Smooth muscle cell of the brain vasculature (primary cell): ENCODE results near the gene NRARP.

Source experiments
- DNase-seq: peaks from one replicate; pipeline ENCODE4 v3.0.0-alpha.2; 2012; ENCODE audit warnings: low read depth, low spot score

NRARP gene

DNA sequence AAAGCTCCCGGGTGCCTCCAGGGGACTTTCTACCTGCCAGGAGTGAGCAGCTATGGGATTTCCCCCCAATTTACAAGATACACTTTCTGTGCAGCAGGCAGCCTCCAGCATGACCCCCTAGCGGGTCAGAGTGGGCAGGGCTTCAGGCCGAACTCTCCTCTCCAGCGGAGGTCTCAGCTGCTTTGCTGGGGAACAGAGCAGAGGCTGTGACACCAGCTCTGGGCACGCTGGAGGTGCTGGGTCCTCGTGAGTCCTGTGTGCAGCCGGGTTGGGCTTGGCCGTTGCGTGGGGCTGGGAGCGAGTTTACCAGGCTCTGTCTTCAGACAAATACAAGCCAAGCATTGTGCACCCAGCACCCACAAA is 2.9 kb downstream of the NRARP start:
- no peak for DNase-seq

- no peak for DNase-seq
Observed at GRCh38 chr9:137298401-137299202, 3.5 kb downstream of the NRARP start.

DNA sequence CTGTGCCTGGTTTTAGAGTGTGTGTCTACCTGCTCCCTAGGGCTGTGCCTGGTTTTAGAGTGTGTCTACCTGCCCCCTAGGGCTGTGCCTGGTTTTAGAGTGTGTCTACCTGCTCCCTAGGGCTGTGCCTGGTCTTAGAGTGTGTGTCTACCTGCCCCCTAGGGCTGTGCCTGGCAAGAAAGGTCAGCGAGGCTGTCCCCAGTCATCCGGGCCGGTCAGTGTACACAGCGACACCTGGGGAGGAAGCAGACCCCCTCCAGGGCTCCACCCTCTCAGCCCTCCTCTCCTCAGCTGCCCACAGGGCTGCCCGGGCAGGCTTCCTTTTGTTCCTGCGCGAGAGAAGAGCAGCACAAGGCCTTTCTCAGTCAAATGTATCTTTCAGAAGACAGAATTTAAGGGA is 4.1 kb downstream of the NRARP start:
- no peak for DNase-seq

GRCh38 chr9:137296670-137297664 is 5.1 kb downstream of the NRARP start:
- no peak for DNase-seq

DNA sequence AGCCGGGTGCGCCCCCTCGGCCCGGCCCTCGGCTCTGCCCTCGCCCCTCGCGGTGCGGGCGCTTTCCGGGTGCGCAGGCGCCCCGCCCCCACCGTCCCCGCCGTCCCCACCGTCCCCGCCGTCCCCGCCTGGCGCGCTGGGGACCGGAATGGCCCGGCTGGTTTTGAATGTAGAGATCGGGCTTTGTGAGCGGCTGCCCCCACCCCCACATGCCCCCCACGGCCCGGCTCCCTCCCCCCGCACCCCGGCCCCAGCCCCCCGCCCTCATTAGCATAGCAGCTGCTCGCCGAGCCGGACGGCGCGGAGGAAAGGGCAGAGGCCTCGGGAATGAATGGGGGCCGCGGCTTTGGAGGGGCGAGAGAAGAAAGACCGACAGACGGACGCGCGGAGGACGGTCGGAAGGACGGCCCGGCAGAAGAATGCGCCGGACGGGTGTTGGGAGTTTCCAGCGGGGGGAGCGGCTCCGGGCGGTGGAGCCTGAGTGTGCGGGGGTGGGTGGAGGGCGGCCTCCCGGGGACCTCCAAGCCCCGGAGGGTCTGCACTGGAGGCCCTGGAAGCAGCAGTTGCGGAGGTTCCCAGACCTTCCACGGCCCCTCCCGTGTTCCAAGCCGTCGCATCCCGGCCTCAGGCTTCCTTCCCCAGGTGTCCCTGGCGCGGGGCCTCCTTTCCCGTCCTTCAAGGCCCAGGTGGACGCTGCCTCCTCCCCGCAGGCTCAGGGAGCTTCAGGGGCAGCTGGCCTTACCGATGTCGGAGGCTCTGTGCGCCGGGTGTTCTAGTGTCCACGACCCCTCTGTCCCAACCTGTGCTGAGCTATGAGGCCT is 6.0 kb downstream of the NRARP start:
- no peak for DNase-seq

DNA sequence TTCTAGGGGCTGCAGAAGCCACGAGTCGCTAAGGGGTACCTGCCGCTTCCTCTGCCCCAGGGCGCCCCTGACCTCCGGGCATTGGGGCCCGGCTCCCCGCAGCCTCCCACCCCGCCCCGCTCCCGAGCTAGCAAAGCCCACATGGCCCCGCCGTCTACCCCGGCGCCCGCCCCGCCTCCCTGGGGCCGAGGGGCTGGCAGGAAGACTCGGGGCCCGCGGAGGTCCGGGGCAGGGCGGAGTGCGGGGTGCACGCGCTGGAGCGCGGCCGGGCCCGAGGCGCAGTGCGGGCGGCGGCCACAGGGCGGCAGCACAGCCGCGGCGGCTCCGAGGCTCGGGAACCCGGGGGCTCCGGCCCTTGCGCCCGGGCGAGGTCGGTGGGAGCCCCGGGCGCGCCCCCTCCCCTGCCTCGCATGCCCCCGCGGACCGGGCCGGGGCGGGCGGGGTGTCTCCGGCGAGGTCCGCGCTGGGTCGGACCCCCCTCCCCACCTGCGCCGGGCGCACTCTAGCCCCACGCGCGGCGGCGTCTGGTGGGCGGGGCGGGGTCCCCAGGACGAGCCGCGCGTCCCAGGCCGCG is 6.7 kb downstream of the NRARP start:
- no peak for DNase-seq

DNA sequence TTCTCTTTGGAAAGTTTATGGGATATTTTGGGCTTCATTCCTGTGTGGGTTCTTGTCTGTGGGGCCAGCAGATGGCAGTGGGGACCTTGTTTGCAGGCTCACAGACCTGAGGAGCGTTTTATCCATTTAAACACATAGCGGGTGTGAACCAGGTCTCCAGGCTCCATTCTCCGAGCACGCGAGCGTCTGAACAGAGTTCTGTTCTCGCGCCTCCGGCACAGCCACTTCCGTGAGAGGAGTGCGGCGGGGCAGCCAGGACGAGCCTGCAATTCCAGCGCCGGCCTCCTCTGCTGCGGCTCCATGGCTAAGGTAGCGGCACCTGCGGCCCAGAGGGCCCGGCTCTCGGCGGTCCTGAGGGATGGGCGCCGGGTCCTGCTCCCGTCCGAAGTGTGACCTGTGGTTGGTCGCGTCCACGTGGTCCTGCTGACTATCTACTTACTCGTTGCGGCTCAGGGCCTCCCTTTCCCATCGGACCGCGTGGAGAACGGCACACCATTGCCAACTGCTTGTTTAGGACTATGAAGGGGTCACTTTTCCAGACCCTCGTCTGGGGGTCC is 7.3 kb downstream of the NRARP start:
- DNase-seq = no peak

- no peak for DNase-seq
Observed at GRCh38 chr9:137294091-137294680, 7.9 kb downstream of the NRARP start.

DNA sequence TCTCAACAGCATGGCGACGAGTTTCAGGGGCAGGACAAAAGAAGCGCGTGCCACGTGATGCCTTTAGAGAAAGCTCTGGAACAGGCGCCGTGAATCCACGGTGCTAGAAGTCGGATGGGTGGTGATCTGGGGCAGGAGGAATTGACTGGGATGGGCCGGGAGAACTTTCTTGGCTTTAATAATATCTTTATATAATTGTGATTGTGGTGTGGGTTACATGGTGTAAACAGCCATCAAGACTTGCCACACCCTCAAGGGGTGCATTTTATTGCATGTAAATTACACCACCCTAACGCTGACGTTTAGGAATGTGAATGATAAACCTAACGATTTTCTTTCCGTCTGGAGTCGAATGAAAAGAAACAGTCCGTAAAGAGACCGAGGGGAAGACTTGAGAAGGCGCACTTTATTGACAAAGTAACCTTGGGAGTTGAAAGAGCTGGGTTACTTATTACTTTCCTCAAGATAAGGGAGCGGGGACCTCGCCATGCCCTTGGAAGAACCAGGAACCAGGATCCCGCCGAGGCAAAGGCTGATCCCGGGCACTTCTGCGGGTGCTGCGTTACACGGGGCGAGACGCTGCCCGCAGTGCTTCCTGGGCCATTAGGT is 8.5 kb downstream of the NRARP start:
- DNase-seq = no peak

DNA sequence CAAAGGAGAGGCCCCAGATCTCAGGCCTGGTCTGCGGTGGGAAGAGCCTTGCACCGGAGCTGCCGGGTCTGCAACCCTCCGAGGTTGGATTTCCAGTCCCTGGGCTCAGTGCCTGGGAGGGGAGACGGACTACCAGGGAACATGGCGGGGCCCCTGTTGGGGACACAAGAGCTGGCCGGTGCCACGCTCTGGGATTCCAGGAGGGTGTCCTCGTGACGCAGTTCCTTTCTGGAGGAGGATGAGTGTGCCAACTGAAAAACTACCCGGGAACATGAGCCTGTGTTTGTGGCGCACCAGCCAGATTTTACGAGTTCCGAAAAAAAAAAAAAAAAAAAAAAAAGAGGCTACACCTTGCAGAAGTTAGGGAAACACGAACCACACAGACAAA is 9.0 kb downstream of the NRARP start:
- no peak for DNase-seq

GRCh38 chr9:137286975-137287383 is 15.1 kb downstream of the NRARP start:
- DNase-seq = no peak

- DNase-seq = no peak
Observed at GRCh38 chr9:137281345-137282116, 20.5 kb downstream of the NRARP start.

DNA sequence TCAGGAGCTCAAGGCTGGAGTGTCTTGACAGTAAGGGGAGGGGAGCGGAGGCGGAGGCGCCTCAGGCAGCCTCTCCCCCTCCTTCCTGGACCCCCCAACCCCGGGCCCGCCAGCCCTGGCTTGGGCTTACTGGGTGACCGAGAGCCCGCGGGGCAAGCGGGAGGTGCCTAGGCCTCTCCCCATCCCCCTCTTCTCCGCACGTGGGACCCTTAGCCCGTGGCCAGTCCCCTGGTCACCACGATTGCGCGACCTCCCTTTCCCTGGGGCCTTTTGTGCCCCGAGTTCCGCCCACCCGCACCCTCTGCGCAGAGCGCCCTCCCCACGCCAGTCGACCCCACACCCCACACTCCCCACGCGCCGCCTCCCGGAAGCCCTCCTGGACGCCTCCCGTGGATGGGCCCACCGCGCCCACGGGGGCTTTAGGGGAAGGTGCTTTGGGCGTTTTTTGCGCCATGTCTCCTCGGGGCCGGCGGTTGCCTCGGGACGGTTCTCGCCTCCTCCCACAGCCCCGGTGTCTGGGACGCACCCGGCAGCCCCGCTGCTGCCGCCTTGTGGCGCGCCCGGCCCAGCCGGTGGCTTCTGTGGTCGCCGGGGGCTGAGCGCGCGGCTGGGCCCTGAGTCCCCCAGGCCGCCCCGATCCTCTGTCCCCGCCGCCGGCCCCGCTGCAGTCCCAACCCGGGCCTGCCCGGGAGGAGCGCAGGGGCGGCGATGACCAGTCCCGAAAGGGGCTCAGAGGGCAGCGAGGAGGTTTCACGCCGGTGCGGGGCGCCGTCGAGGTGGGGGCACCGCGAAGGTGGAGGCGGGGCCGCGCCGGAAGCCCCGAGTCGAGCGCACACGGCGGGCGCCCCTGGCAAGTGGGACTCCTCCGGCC is 21.4 kb downstream of the NRARP start:
- no peak for DNase-seq

DNA sequence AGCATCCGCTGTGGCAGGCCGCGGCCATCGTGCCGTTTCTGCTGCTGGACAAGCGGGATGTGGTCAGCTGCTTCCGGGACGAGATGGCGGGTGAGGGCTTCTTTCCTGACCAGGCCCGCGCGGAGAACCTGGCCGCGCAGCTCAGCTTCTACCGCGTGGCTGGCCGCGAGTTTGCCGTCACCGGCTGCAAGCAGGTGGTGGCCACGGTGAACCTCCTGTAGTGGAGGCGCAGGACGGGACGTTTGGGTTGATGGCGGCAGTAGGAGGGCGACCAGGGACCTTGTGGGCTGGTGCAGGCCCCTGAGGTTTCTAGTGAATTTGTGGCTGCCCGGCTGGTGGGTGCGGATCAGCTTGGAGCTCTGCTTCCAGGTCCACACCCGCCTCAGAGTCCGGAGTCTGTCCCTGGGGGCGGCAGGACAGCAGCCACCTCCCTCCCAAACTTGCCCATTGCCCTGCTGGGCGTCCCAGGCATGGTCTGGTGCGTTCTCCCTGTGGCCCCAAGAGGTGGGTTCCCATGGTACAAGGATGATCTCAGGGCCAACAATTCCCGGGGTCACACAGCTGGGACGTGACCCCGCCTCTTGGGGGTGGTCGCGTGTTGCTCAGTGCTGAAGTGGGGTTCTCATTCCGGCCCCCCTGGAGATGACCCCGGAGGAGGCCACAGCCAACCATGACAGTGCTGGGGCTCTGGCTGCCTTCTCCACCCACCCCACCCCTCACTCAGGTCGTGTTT is 22.2 kb downstream of the NRARP start:
- no peak for DNase-seq

- no peak for DNase-seq
Observed at GRCh38 chr9:137278721-137279711, 23.1 kb downstream of the NRARP start.

- no peak for DNase-seq
Observed at GRCh38 chr9:137278061-137278701, 23.9 kb downstream of the NRARP start.
